ENCODE data around the gene STK11. TPM values are rescaled to one million over a fixed set of nuclear protein-coding genes. Genes with fewer than 3 reads are reported as not detected.

STK11 gene
- polyA plus RNA-seq, 1 of the 3 experiments (the other 2 are of a cell fraction), result 55.5 TPM

- no peaks in the 10 kb centered on the region for H3K27me3 ChIP-seq (ENCODE audit: insufficient read depth)
- peak overlapping the region; percentile 78 to 86; a peak in 3 of 4 replicates for H3K4me3 ChIP-seq (ENCODE audit: low read depth in 2 of 2, low read length in 1 of 2)
- ChIA-PET CTCF (interaction anchor here (1.0 to 5.8 kb wide), 4 partner anchors 10 to 31 kb away, joined by 3 to 62 read pairs (median 3); no protein-coding TSS in a partner anchor), POLR2A (interaction anchor here (0.9 kb wide), 1 partner anchor 9 kb away, joined by 3 read pairs; no protein-coding TSS in a partner anchor)
- H3K4me1 ChIP-seq (ENCODE audit: control insufficient read depth in 1 of 2, insufficient read depth in 2 of 2, low read depth in 1 of 2, low read length in 1 of 2), result peaks cover 36 to 66% of the 10 kb centered on the region in 2 experiments; a peak in 2 of 4 replicates
- peaks cover 55% of the 10 kb centered on the region for H3F3A ChIP-seq (replicated peaks; ENCODE audit: insufficient read depth)
- H2AFZ ChIP-seq (ENCODE audit: low read depth), result no peak overlapping the region
- H3K9ac ChIP-seq, result peak overlapping the region; percentile 91; the same call in 1 of the 2 replicates
- H4K20me1 ChIP-seq (ENCODE audit: insufficient read depth), result peaks cover 53% of the 10 kb centered on the region
- TF ChIP-seq MEF2A (IDR thresholded peaks at IDR 0.05; ENCODE audit: borderline replicate concordance, low read depth) (no peak), NRF1 (IDR thresholded peaks at IDR 0.05; ENCODE audit: low read depth, low read length) (no peak), USF2 (IDR thresholded peaks at IDR 0.05; ENCODE audit: borderline replicate concordance, low read depth, low read length) (no peak), JUND (IDR thresholded peaks at IDR 0.05) (no peak), FOXM1 (IDR thresholded peaks at IDR 0.05; ENCODE audit: low read depth) (no peak), RFX5 (IDR thresholded peaks at IDR 0.05; ENCODE audit: low read length) (no peak), ELF1 (IDR thresholded peaks at IDR 0.05) (no peak), RCOR1 (IDR thresholded peaks at IDR 0.05; ENCODE audit: low read length) (no peak), GABPA (IDR thresholded peaks at IDR 0.05; ENCODE audit: low read depth) (no peak), POLR2AphosphoS5 (IDR thresholded peaks at IDR 0.05; ENCODE audit: low read depth, low read length) (no peak), IRF3 (IDR thresholded peaks at IDR 0.05; ENCODE audit: low read depth, low read length) (no peak), RAD21 (IDR thresholded peaks at IDR 0.05; ENCODE audit: low read length) (no peak)
- peaks cover 45 to 50% of the 10 kb centered on the region in 2 experiments for H3K36me3 ChIP-seq (replicated peaks in 1 of 2; ENCODE audit: control insufficient read depth in 1 of 2, insufficient read depth in 2 of 2, low read length in 1 of 2)
- H3K79me2 ChIP-seq (ENCODE audit: insufficient read depth), result peaks cover 65% of the 10 kb centered on the region
- no peak for DNase-seq
- H3K4me2 ChIP-seq, result peak overlapping the region; percentile 98
- H3K9me3 ChIP-seq, result no peaks in the 10 kb centered on the region
- WGBS (ENCODE audit: low lambda C conversion rate), result 95% methylated on average over 25 of the region's 37 CpGs
- H3K9me2 ChIP-seq, result no peaks in the 10 kb centered on the region
- peak overlapping the region in 1 of 2 experiments; percentile 91; a peak in 2 of 4 replicates for H3K27ac ChIP-seq (ENCODE audit: low read depth in 2 of 2, low read length in 1 of 2)
These were observed 66.2 kb downstream of the STK11 start for GRCh38 chr19:1271528-1272422.

GRCh38 chr19:1272423-1273262, 67.1 kb downstream of the STK11 start:
- Histone ChIP-seq H3K36me3 (replicated peaks in 1 of 2; ENCODE audit: control insufficient read depth in 1 of 2, insufficient read depth in 2 of 2, low read length in 1 of 2) (peaks cover 45 to 54% of the 10 kb centered on the region in 2 experiments), H3K9me2 (no peaks in the 10 kb centered on the region), H4K20me1 (ENCODE audit: insufficient read depth) (peaks cover 53% of the 10 kb centered on the region), H3K79me2 (ENCODE audit: insufficient read depth) (peaks cover 74% of the 10 kb centered on the region), H3K4me1 (ENCODE audit: control insufficient read depth in 1 of 2, insufficient read depth in 2 of 2, low read depth in 1 of 2, low read length in 1 of 2) (peaks cover 31 to 60% of the 10 kb centered on the region in 2 experiments; a peak in 2 of 4 replicates), H2AFZ (ENCODE audit: low read depth) (no peak overlapping the region), H3F3A (replicated peaks; ENCODE audit: insufficient read depth) (peaks cover 55% of the 10 kb centered on the region), H3K9me3 (no peaks in the 10 kb centered on the region), H3K27ac (ENCODE audit: low read depth in 2 of 2, low read length in 1 of 2) (peak overlapping the region in 1 of 2 experiments; percentile 91; a peak in 2 of 4 replicates), H3K4me2 (0 out of 2 replicates have a peak overlapping the region, but pooled peaks have one; percentile 98), H3K27me3 (ENCODE audit: insufficient read depth) (no peaks in the 10 kb centered on the region), H3K4me3 (ENCODE audit: low read depth in 2 of 2, low read length in 1 of 2) (no peak overlapping the region), H3K9ac (no peak overlapping the region)
- 91% methylated on average over 30 of the region's 33 CpGs for WGBS (ENCODE audit: low lambda C conversion rate)
- POLR2A ChIA-PET, result interaction anchor here (0.9 to 1.2 kb wide), 4 partner anchors 8 to 178 kb away, joined by 3 to 8 read pairs (median 3); no protein-coding TSS in a partner anchor
- DNase-seq, result no peak
- CTCF ChIA-PET, result interaction anchor here (0.7 to 5.8 kb wide), 7 partner anchors 11 to 99 kb away, joined by 3 to 62 read pairs (median 3); no protein-coding TSS in a partner anchor
- TF ChIP-seq RCOR1 (IDR thresholded peaks at IDR 0.05; ENCODE audit: low read length), result no peak
- TF ChIP-seq MEF2A (IDR thresholded peaks at IDR 0.05; ENCODE audit: borderline replicate concordance, low read depth), result no peak
- TF ChIP-seq CHD2 (IDR thresholded peaks at IDR 0.05; ENCODE audit: low read length, partially characterized antibody), result no peak
- TF ChIP-seq CTCF (IDR thresholded peaks at IDR 0.05), result no peak

Measured in SK-N-SH (cell line).